ENCODE results near the gene ARRDC3. TPM values are rescaled to one million over a fixed set of nuclear protein-coding genes. Genes with fewer than 3 reads are reported as not detected.
"Not testable (repeated sequence)": the region's sequence is repeated elsewhere in the genome, so short reads cannot be mapped to it uniquely, and the experiment has no call there.

Gene ARRDC3
- total RNA-seq, 1 experiment from 2014 or later = 33.0 TPM

DNA sequence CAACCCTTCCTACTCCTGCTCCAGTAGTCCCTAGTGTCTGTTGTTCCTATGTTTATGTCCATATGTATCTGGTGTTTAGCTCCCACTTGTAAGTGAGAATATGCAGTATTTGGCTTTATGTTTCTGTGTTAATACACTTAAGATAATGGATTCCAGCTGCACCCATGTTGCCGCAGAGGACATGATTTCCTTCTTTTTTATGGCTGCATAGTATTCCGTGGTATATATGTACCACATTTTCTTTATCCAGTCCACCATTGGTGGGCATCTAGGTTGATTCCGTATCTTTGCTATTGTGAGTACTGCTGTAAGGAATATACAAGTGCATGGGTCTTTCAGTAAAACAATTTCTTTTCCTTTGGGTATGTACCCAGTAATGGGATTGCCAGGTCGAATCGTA lies 5.2 kb upstream of the ARRDC3 start:
- CTCF ChIA-PET = no interaction called here

DNA sequence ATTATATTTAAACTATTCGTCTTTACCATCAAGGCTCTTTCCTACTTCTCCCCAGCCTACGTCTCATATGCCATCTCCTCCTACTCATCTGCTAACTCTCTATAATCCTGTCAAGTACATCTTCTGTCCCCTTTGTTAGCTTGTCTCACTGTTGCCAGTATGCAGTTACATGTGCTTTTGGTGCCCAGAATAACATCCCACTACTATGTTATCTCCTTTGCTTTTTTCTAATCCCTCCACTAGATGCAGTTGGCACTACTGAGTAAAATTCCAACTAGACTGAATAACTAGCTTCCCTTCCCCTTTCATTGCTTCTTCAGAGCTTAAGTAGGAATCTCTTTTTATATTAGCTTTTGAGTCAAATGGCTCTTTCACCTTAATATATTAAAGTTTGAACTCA lies 3.0 kb upstream of the ARRDC3 start:
- in situ Hi-C loops (cut with HindIII; ENCODE audit: low pct_unique_long_range_greater_than_20kb, low sequenced_read_pairs) = no loop called here
- ATAC-seq (no peak), DNase-seq (ENCODE audit: low read depth, low spot score) (no peak)
- BruUV-seq (replicated peaks) = no TSS peak
- Histone ChIP-seq H3K36me3 (ENCODE audit: control insufficient read depth, insufficient read depth, low read length) (peaks cover 7% of the 10 kb centered on the region; the same call in 1 of the 2 replicates), H3K9me3 (ENCODE audit: control insufficient read depth, insufficient read depth, low read depth, low read length) (no peaks in the 10 kb centered on the region), H3K27ac (ENCODE audit: low read length) (no peak overlapping the region; the same call in 1 of the 2 replicates), H3K4me1 (ENCODE audit: control insufficient read depth, insufficient read depth, low read length) (peaks cover 11% of the 10 kb centered on the region; the same call in 1 of the 2 replicates), H3K4me3 (ENCODE audit: low read depth in 2 of 2, low read length in 2 of 2) (no peak overlapping the region), H3K27me3 (ENCODE audit: control insufficient read depth, insufficient read depth, low read length) (no peaks in the 10 kb centered on the region)
- no peak for TF ChIP-seq REST (IDR thresholded peaks at IDR 0.05; ENCODE audit: insufficient read depth in 1 of 2, low read depth in 2 of 2, low read length in 1 of 2)
- no peak for TF ChIP-seq TCF7L2 (IDR thresholded peaks at IDR 0.05; ENCODE audit: low read depth, low read length)
- no peak for TF ChIP-seq SIN3A (IDR thresholded peaks at IDR 0.05; ENCODE audit: borderline replicate concordance, insufficient read depth, low read depth, low read length)
- intact Hi-C loops (cut with micrococcal nuclease; ENCODE audit: unreplicated experiment) = loop anchor here (10.0 kb wide), 1 partner anchor 451 kb away; no protein-coding TSS in a partner anchor
- CTCF ChIA-PET = interaction anchor here (0.6 to 2.5 kb wide), 4 partner anchors 33 to 231 kb away, joined by 3 to 15 read pairs (median 6); no protein-coding TSS in a partner anchor
- POLR2A ChIA-PET = interaction anchor here (0.6 kb wide), 1 partner anchor 26 kb away, joined by 5 read pairs; no protein-coding TSS in a partner anchor

More for the DNA sequence above, 5.2 kb upstream of the ARRDC3 start:
- POLR2A ChIA-PET = interaction anchor here (0.6 kb wide), 1 partner anchor 11 kb away, joined by 3 read pairs; no protein-coding TSS in a partner anchor
- DNase-seq (ENCODE audit: low read depth, low spot score) (no peak), ATAC-seq (no peak)
- Histone ChIP-seq H3K36me3 (ENCODE audit: control insufficient read depth, insufficient read depth, low read length) (no peaks in the 10 kb centered on the region), H3K4me1 (ENCODE audit: control insufficient read depth, insufficient read depth, low read length) (peaks cover 11% of the 10 kb centered on the region; the same call in 1 of the 2 replicates), H3K4me3 (ENCODE audit: low read depth in 2 of 2, low read length in 2 of 2) (no peak overlapping the region), H3K9me3 (ENCODE audit: control insufficient read depth, insufficient read depth, low read depth, low read length) (no peaks in the 10 kb centered on the region), H3K27ac (ENCODE audit: low read length) (no peak overlapping the region), H3K27me3 (ENCODE audit: control insufficient read depth, insufficient read depth, low read length) (no peaks in the 10 kb centered on the region)
- in situ Hi-C loops (cut with HindIII; ENCODE audit: low pct_unique_long_range_greater_than_20kb, low sequenced_read_pairs) = no loop called here
- TF ChIP-seq POLR2AphosphoS5 (IDR thresholded peaks at IDR 0.05; ENCODE audit: low read depth, low read length) (no peak), REST (IDR thresholded peaks at IDR 0.05; ENCODE audit: insufficient read depth in 1 of 2, low read depth in 2 of 2, low read length in 1 of 2) (no peak), TCF7L2 (IDR thresholded peaks at IDR 0.05; ENCODE audit: low read depth, low read length) (no peak), SIN3A (IDR thresholded peaks at IDR 0.05; ENCODE audit: borderline replicate concordance, insufficient read depth, low read depth, low read length) (no peak)
- TF ChIP-seq, protein P1, sequence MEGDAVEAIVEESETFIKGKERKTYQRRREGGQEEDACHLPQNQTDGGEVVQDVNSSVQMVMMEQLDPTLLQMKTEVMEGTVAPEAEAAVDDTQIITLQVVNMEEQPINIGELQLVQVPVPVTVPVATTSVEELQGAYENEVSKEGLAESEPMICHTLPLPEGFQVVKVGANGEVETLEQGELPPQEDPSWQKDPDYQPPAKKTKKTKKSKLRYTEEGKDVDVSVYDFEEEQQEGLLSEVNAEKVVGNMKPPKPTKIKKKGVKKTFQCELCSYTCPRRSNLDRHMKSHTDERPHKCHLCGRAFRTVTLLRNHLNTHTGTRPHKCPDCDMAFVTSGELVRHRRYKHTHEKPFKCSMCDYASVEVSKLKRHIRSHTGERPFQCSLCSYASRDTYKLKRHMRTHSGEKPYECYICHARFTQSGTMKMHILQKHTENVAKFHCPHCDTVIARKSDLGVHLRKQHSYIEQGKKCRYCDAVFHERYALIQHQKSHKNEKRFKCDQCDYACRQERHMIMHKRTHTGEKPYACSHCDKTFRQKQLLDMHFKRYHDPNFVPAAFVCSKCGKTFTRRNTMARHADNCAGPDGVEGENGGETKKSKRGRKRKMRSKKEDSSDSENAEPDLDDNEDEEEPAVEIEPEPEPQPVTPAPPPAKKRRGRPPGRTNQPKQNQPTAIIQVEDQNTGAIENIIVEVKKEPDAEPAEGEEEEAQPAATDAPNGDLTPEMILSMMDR (IDR thresholded peaks at IDR 0.05) = no peak
- intact Hi-C loops (cut with micrococcal nuclease; ENCODE audit: unreplicated experiment) = loop anchor here (10.0 kb wide), 1 partner anchor 454 kb away; no protein-coding TSS in a partner anchor
- no TSS peak for BruUV-seq (replicated peaks)

- BruUV-seq (replicated peaks); H3K4me3 ChIP-seq (ENCODE audit: low read depth in 2 of 2, low read length in 2 of 2); ATAC-seq; H3K27ac ChIP-seq (ENCODE audit: low read length); H3K9me3 ChIP-seq (ENCODE audit: control insufficient read depth, insufficient read depth, low read depth, low read length); H3K27me3 ChIP-seq (ENCODE audit: control insufficient read depth, insufficient read depth, low read length); DNase-seq (ENCODE audit: low read depth, low spot score); in situ Hi-C loops (cut with HindIII; ENCODE audit: low pct_unique_long_range_greater_than_20kb, low sequenced_read_pairs); H3K36me3 ChIP-seq (ENCODE audit: control insufficient read depth, insufficient read depth, low read length): not testable (repeated sequence)
- CTCF ChIA-PET = interaction anchor here (0.6 to 2.5 kb wide), 7 partner anchors 34 to 454 kb away, joined by 3 to 15 read pairs (median 5); no protein-coding TSS in a partner anchor
- POLR2A ChIA-PET = interaction anchor here (0.6 to 1.6 kb wide), 2 partner anchors 26 to 70 kb away, joined by 3 to 5 read pairs; no protein-coding TSS in a partner anchor
- intact Hi-C loops (cut with micrococcal nuclease; ENCODE audit: unreplicated experiment) = loop anchor here (2.0 to 10.0 kb wide), 4 partner anchors 159 to 519 kb away; no protein-coding TSS in a partner anchor
- H3K4me1 ChIP-seq (ENCODE audit: control insufficient read depth, insufficient read depth, low read length) = peaks cover 11% of the 10 kb centered on the region; the same call in 1 of the 2 replicates
These were observed 2.5 kb upstream of the ARRDC3 start for GRCh38 chr5:91385596-91385995.
